Measurements from ENCODE around the gene WIPF2.
"Not testable (repeated sequence)": the region's sequence is repeated elsewhere in the genome, so short reads cannot be mapped to it uniquely, and the experiment has no call there.

DNA sequence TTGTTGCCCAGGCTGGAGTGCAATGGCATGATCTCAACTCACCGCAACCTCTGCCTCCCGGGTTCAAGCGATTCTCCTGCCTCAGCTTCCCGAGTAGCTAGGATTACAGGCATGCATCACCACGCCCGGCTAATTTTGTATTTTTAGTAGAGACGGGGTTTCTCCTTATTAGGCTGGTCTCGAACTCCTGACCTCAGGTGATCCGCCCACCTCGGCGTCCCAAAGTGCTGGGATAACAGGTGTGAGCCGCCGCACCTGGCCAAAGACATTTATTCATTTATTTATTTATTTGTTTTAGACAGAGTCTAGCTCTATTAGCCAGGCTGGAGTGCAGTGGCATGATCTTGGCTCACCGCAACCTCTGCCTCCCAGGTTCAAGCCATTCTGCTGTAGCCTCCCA, 10.0 kb downstream of the WIPF2 start:
- TF ChIP-seq, protein P1, sequence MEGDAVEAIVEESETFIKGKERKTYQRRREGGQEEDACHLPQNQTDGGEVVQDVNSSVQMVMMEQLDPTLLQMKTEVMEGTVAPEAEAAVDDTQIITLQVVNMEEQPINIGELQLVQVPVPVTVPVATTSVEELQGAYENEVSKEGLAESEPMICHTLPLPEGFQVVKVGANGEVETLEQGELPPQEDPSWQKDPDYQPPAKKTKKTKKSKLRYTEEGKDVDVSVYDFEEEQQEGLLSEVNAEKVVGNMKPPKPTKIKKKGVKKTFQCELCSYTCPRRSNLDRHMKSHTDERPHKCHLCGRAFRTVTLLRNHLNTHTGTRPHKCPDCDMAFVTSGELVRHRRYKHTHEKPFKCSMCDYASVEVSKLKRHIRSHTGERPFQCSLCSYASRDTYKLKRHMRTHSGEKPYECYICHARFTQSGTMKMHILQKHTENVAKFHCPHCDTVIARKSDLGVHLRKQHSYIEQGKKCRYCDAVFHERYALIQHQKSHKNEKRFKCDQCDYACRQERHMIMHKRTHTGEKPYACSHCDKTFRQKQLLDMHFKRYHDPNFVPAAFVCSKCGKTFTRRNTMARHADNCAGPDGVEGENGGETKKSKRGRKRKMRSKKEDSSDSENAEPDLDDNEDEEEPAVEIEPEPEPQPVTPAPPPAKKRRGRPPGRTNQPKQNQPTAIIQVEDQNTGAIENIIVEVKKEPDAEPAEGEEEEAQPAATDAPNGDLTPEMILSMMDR (conservative IDR thresholded peaks at IDR 0.05), result not testable (repeated sequence)
- not testable (repeated sequence) for TF ChIP-seq ZFX (IDR thresholded peaks at IDR 0.05)

Measured in C4-2B (cell line).